Tibial artery (tissue), 4 donors: ENCODE data around the gene BEAN1.
A peak's percentile ranks its signal among the peaks of the same experiment; 100 is the strongest.

Experiments used
- DNase-seq, 2 donors: peaks; one replicate each; pipeline ENCODE4 v3.0.0-alpha.2; 2019
- H3K27ac ChIP-seq, 2 donors: fragments of 200-600 bp; sonication (generic) in 1 of 2; 1 replicate in 1 of 2; 2 replicates in 1 of 2; pipeline ENCODE4 v1.5.1; 2018 to 2019; ENCODE audit warnings: mild to moderate bottlenecking in 1 of 2
- H3K27me3 ChIP-seq, 2 donors: fragments of 200-600 bp; sonication (generic) in 1 of 2; one replicate each; pipeline versions ENCODE4 v1.5.1 to v1.6.0; 2016 to 2019
- H3K36me3 ChIP-seq, 3 donors: fragments of 200-600 bp; sonication (generic) in 2 of 3; one replicate each; pipeline ENCODE4 v1.5.1; 2016 to 2019; ENCODE audit warnings: mild to moderate bottlenecking in 2 of 3
- H3K4me1 ChIP-seq, 4 donors: fragments of 200-600 bp; sonication (generic) in 2 of 4; 1 replicate in 3 of 4; 2 replicates in 1 of 4; pipeline ENCODE4 v1.5.1; 2016 to 2019
- H3K4me3 ChIP-seq, 2 donors: fragments of 200-600 bp; sonication (generic) in 1 of 2; 1 replicate in 1 of 2; 2 replicates in 1 of 2; pipeline ENCODE4 v1.5.1; 2018 to 2019; ENCODE audit warnings: mild to moderate bottlenecking in 2 of 2
- H3K9me3 ChIP-seq, 3 donors: fragments of 200-600 bp; sonication (generic) in 1 of 3; one replicate each; pipeline ENCODE4 v1.5.1; 2016 to 2019
- CTCF ChIP-seq, 2 experiments: fragments of 200-600 bp in 1 of 2; fragments of 450-650 bp in 1 of 2; IDR thresholded peaks; one replicate each; pipeline ENCODE4 v1.5.1; 2017 to 2019; ENCODE audit warnings: antibody characterized with exemption in 2 of 2, mild to moderate bottlenecking in 1 of 2, moderate library complexity in 1 of 2
- intact Hi-C: fragments of 100-400 bp; cut with DNase I; formaldehyde crosslinking; loops from one replicate; pipeline ENCODE4 v1.15.0; 2023; ENCODE audit warnings: low total_unique reads

BEAN1 gene

GRCh38 chr16:66508914-66509496 is 81.9 kb downstream of the BEAN1 start:
- Histone ChIP-seq H3K4me1 (peaks cover 10 to 72% (median 54%) of the 10 kb centered on the region in 4 donors), H3K36me3 (peaks cover 0 to 7% (median 0%) of the 10 kb centered on the region in 3 donors), H3K27ac (peak overlapping the region; percentile 54 to 86), H3K4me3 (no peak overlapping the region), H3K9me3 (no peaks in the 10 kb centered on the region), H3K27me3 (no peaks in the 10 kb centered on the region)
- intact Hi-C loops, result no loop called here
- no peak for TF ChIP-seq CTCF (IDR thresholded peaks at IDR 0.05)
- DNase-seq, result peak in 1 of 2 donors; percentile 55

- Histone ChIP-seq H3K27me3 (no peaks in the 10 kb centered on the region), H3K27ac (peak overlapping the region; percentile 22 to 86), H3K36me3 (peaks cover 0 to 8% (median 0%) of the 10 kb centered on the region in 3 donors), H3K9me3 (no peaks in the 10 kb centered on the region), H3K4me1 (peaks cover 10 to 69% (median 52%) of the 10 kb centered on the region in 4 donors), H3K4me3 (no peak overlapping the region)
- no peak for TF ChIP-seq CTCF (IDR thresholded peaks at IDR 0.05)
- intact Hi-C loops, result no loop called here
- DNase-seq, result peak in 1 of 2 donors; percentile 54
These were observed 82.5 kb downstream of the BEAN1 start for GRCh38 chr16:66509576-66509975.

GRCh38 chr16:66510298-66510697 is 83.2 kb downstream of the BEAN1 start:
- Histone ChIP-seq H3K27ac (peak overlapping the region; percentile 77 to 86), H3K4me1 (peaks cover 10 to 68% (median 55%) of the 10 kb centered on the region in 4 donors), H3K27me3 (no peaks in the 10 kb centered on the region), H3K36me3 (peaks cover 0 to 8% (median 0%) of the 10 kb centered on the region in 3 donors), H3K9me3 (no peaks in the 10 kb centered on the region), H3K4me3 (no peak overlapping the region)
- DNase-seq, result peak in 1 of 2 donors; percentile 66
- intact Hi-C loops, result no loop called here
- TF ChIP-seq CTCF (IDR thresholded peaks at IDR 0.05), result no peak

- Histone ChIP-seq H3K27ac (peak overlapping the region; percentile 77 to 86), H3K4me1 (peaks cover 10 to 74% (median 61%) of the 10 kb centered on the region in 4 donors), H3K9me3 (no peaks in the 10 kb centered on the region), H3K4me3 (no peak overlapping the region), H3K27me3 (no peaks in the 10 kb centered on the region), H3K36me3 (peaks cover 0 to 8% (median 0%) of the 10 kb centered on the region in 3 donors)
- DNase-seq, result peak; percentile 69 to 81
- intact Hi-C loops, result no loop called here
- TF ChIP-seq CTCF (IDR thresholded peaks at IDR 0.05), result no peak
These were observed 83.9 kb downstream of the BEAN1 start for GRCh38 chr16:66510711-66511601.

GRCh38 chr16:66511602-66512271 is 84.6 kb downstream of the BEAN1 start:
- intact Hi-C loops, result no loop called here
- H3K4me1 ChIP-seq, result peaks cover 10 to 82% (median 69%) of the 10 kb centered on the region in 4 donors

More at GRCh38 chr16:66511602-66512271, 84.6 kb downstream of the BEAN1 start:
- Histone ChIP-seq H3K27me3 (no peaks in the 10 kb centered on the region), H3K36me3 (peaks cover 0 to 8% (median 0%) of the 10 kb centered on the region in 3 donors), H3K4me3 (no peak overlapping the region), H3K27ac (peak overlapping the region; percentile 77 to 86), H3K9me3 (no peaks in the 10 kb centered on the region)
- DNase-seq, result peak in 1 of 2 donors; percentile 82
- no peak for TF ChIP-seq CTCF (IDR thresholded peaks at IDR 0.05)
